Stomach (tissue), 4 donors: ENCODE measurements around the gene GPR158.

Experiments
- EP300 ChIP-seq: sonication (generic); formaldehyde crosslinking; IDR thresholded peaks from one replicate; pipeline ENCODE4 v1.6.1; 2017; ENCODE audit warnings: antibody characterized with exemption
- POLR2AphosphoS5 ChIP-seq, 3 donors: sonication (generic); formaldehyde crosslinking; IDR thresholded peaks; one replicate each; pipeline ENCODE4 v1.6.1; 2016; ENCODE audit warnings: antibody characterized with exemption in 3 of 3
- TF ChIP-seq, protein P1 (sequence below), 7 experiments: fragments of 450-650 bp in 4 of 7; fragments of 200-600 bp in 3 of 7; sonication (generic) in 3 of 7; IDR thresholded peaks; one replicate each; pipeline ENCODE4 v1.5.1; 2016 to 2019; ENCODE audit warnings: antibody characterized with exemption in 7 of 7, control low read depth in 2 of 7, mild to moderate bottlenecking in 1 of 7

DNA sequence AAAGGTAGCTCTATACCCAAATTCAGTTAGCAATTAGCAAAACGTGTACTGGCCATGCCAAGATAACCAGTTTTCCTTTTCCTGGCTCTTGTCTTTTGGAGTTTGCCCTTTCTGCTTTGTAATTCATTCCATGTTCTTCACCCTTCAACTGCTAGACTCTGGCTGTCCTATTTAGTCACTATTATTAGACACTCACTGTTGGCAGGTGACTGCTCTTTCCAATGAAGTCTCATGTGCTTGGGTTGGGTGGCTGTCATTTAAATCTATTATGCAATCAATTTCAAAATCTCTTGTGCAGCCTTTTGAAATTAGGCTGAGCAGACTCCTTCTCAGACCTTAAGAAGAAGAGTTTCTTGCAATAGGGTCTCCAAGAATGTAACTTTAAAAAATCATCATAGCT, 266.5 kb downstream of the GPR158 start:
- no peak for TF ChIP-seq POLR2AphosphoS5 (IDR thresholded peaks at IDR 0.05)
- TF ChIP-seq, protein P1, sequence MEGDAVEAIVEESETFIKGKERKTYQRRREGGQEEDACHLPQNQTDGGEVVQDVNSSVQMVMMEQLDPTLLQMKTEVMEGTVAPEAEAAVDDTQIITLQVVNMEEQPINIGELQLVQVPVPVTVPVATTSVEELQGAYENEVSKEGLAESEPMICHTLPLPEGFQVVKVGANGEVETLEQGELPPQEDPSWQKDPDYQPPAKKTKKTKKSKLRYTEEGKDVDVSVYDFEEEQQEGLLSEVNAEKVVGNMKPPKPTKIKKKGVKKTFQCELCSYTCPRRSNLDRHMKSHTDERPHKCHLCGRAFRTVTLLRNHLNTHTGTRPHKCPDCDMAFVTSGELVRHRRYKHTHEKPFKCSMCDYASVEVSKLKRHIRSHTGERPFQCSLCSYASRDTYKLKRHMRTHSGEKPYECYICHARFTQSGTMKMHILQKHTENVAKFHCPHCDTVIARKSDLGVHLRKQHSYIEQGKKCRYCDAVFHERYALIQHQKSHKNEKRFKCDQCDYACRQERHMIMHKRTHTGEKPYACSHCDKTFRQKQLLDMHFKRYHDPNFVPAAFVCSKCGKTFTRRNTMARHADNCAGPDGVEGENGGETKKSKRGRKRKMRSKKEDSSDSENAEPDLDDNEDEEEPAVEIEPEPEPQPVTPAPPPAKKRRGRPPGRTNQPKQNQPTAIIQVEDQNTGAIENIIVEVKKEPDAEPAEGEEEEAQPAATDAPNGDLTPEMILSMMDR (IDR thresholded peaks at IDR 0.05): no peak
- TF ChIP-seq EP300: no peak
